BLaER1 (cell line): ENCODE data around the gene ABHD12B.
A peak's percentile ranks its signal among the peaks of the same experiment; 100 is the strongest.

Experiments used
- H3K27ac ChIP-seq: shearing (Covaris generic); formaldehyde crosslinking; 2 replicates; pipeline ENCODE4 v1.8.1; 2022
- H3K27me3 ChIP-seq: shearing (Covaris generic); formaldehyde crosslinking; 2 replicates; pipeline ENCODE4 v1.8.1; 2022
- H3K36me3 ChIP-seq: shearing (Covaris generic); formaldehyde crosslinking; 2 replicates; pipeline ENCODE4 v1.8.1; 2022
- H3K4me1 ChIP-seq: shearing (Covaris generic); formaldehyde crosslinking; 2 replicates; pipeline ENCODE4 v1.8.1; 2022
- H3K4me2 ChIP-seq: shearing (Covaris generic); formaldehyde crosslinking; 2 replicates; pipeline ENCODE4 v1.8.1; 2022
- H3K4me3 ChIP-seq: shearing (Covaris generic); formaldehyde crosslinking; 2 replicates; pipeline ENCODE4 v1.8.1; 2022
- H3K9ac ChIP-seq: shearing (Covaris generic); formaldehyde crosslinking; 2 replicates; pipeline ENCODE4 v1.8.1; 2022
- H3K9me3 ChIP-seq: shearing (Covaris generic); formaldehyde crosslinking; 2 replicates; pipeline ENCODE4 v1.8.1; 2022
- H4K20me1 ChIP-seq: shearing (Covaris generic); formaldehyde crosslinking; 2 replicates; pipeline ENCODE4 v1.8.1; 2022
- Cebpa-rat ChIP-seq: shearing (Covaris generic); IDR thresholded peaks from 2 replicates; pipeline ENCODE4 v1.8.1; 2022

Gene ABHD12B

DNA sequence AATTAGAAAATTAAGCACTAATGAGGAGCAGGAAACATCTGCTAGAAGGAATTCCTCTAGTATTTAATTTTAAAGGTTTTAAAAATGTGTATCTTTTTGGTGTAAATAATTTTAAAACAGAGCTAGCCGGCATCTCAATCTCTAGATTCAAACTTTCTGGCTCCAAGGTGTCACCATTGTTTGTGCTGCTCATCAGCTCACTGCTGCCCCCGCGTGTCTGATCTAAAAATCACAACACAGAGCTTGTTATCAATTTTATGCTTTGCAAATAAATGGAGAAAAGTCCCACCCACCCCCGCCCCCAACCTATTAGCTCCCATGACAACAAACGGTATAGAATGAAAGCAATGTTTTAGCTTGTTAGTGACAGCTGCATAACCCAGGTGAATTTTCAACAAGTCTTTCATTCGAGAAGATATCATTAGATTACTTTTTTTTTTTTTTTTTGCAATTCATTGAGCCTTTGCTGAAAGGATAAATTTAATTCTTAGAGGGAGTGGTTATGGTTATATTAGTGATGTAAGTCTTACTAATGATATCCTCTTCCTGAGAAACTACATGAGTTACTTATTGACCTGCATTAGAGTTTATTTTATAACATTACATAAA is 11.3 kb upstream of the ABHD12B start:
- H3K4me1 ChIP-seq, result peaks cover 44% of the 10 kb centered on the region

DNA sequence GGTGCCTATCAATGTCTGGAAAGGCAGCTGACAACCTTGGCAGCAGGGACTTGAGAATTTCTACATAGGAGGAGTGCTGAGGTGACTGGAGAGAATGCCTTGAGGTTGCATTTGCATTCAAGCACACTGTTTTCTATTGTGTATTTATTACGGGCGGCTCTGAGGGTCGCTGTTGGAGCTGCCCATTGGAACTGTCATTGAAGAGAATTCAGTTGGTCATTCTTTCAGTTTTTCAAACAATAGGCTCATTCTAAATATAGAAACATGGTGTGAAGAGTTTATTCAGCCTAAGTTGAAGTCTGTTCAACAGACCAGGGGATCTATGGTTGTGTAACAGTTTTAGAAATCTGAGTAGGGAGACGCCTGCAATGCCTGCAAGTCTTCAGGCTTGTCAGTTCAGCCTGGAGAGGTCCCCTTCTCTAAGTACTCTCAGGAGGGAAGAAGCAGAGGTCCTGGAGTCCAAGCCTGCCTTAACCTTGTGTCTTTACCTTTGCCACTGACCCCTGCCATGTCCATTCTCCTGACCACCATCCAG is 9.8 kb upstream of the ABHD12B start:
- H3K4me3 ChIP-seq, result no peak overlapping the region
- no peaks in the 10 kb centered on the region for H3K36me3 ChIP-seq
- peaks cover 52% of the 10 kb centered on the region for H3K4me1 ChIP-seq
- H3K9ac ChIP-seq, result no peak overlapping the region
- H3K27me3 ChIP-seq, result no peaks in the 10 kb centered on the region
- H4K20me1 ChIP-seq, result no peaks in the 10 kb centered on the region
- H3K9me3 ChIP-seq, result no peaks in the 10 kb centered on the region
- TF ChIP-seq Cebpa-rat, result no peak
- H3K4me2 ChIP-seq, result no peak overlapping the region
- H3K27ac ChIP-seq, result no peak overlapping the region

More for the DNA sequence above, 11.3 kb upstream of the ABHD12B start:
- H3K9me3 ChIP-seq, result no peaks in the 10 kb centered on the region
- peak overlapping the region; percentile 68 for H3K4me3 ChIP-seq
- H3K27me3 ChIP-seq, result no peaks in the 10 kb centered on the region
- H4K20me1 ChIP-seq, result no peaks in the 10 kb centered on the region
- peak overlapping the region; percentile 99 for H3K4me2 ChIP-seq
- no peaks in the 10 kb centered on the region for H3K36me3 ChIP-seq
- peak overlapping the region; percentile 75 for H3K9ac ChIP-seq
- 0 out of 2 replicates have a peak overlapping the region, but pooled peaks have one; percentile 58 for H3K27ac ChIP-seq
- TF ChIP-seq Cebpa-rat, result no peak

DNA sequence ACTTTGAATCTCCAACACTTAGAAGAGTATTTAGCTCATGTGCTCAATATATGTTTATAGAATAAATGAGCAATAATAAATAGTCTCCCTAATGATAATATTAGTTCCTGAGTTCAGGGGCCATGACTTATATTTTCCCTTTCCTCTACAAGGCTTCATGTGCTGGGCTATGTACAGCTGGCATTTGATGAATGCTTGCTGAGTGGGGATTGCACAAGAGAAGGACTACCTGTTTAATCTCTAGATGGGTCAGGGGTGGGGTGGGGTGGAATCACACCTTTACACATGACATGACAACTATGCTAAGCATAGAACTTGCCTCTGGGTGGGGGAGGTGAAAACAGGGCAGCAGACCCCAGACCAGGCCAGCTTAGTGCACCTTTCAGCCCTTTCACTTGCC is 7.6 kb upstream of the ABHD12B start:
- H3K9ac ChIP-seq, result no peak overlapping the region
- H3K36me3 ChIP-seq, result no peaks in the 10 kb centered on the region
- no peak overlapping the region for H3K4me3 ChIP-seq
- H4K20me1 ChIP-seq, result no peaks in the 10 kb centered on the region
- TF ChIP-seq Cebpa-rat, result no peak
- no peaks in the 10 kb centered on the region for H3K9me3 ChIP-seq
- H3K4me1 ChIP-seq, result peaks cover 32% of the 10 kb centered on the region
- H3K4me2 ChIP-seq, result no peak overlapping the region
- no peak overlapping the region for H3K27ac ChIP-seq
- H3K27me3 ChIP-seq, result no peaks in the 10 kb centered on the region

DNA sequence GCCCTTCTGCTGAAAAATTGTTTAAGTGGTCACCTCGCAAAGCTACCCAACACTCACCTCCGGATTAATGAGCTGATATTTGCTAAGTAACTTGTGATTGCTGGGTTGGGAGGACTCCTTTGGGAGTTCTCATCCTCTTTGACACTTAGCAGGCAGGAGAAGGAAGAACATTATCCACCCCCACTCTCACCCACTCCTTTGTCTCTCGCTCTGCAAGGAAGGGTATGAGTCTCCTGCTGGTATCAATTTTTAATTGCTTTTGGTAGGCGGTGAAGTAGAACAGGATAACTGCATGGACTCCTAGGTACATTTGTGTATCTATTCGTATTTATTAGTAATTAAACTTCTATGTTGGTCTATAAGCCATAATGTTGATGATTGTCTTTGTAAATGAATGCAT is 6.9 kb upstream of the ABHD12B start:
- no peak overlapping the region for H3K27ac ChIP-seq
- peak overlapping the region; percentile 33 for H3K4me2 ChIP-seq
- TF ChIP-seq Cebpa-rat, result no peak
- H3K27me3 ChIP-seq, result peaks cover 3% of the 10 kb centered on the region; the same call in 1 of the 2 replicates
- H3K36me3 ChIP-seq, result no peaks in the 10 kb centered on the region
- H4K20me1 ChIP-seq, result no peaks in the 10 kb centered on the region
- H3K9ac ChIP-seq, result no peak overlapping the region
- H3K4me1 ChIP-seq, result peaks cover 25% of the 10 kb centered on the region
- no peak overlapping the region for H3K4me3 ChIP-seq
- no peaks in the 10 kb centered on the region for H3K9me3 ChIP-seq

DNA sequence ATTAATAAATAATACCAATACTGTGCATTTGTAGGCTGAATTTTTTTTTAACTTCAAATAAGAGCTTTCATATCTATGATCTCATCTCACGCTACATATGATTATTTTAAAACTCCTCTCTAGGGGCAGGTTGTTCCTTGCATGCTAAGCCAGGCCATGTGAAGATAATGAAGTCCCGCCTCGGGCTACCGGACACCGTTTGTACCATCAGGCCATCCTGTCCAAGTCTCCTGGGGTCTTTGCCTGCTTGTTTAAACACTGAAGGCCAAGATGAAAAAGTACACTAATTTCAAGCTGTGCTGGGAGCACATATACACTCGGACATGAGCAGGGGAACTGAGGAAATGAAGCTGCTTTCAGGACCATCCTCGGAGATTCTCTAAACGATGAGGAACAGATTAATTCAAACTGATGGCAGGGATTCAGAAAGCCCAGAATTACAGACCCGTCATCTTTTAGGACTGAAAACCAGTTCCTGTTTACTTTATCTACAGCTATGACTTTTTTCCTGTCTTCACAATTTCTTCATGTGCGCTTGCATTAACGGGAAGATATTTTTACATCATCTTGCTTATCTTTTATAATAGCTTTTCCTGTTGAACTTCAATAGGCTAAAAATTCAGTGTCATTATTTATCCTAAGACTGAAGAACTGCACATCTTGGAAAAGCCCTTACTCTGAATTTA is 6.3 kb upstream of the ABHD12B start:
- H3K4me2 ChIP-seq, result peak overlapping the region; percentile 33

DNA sequence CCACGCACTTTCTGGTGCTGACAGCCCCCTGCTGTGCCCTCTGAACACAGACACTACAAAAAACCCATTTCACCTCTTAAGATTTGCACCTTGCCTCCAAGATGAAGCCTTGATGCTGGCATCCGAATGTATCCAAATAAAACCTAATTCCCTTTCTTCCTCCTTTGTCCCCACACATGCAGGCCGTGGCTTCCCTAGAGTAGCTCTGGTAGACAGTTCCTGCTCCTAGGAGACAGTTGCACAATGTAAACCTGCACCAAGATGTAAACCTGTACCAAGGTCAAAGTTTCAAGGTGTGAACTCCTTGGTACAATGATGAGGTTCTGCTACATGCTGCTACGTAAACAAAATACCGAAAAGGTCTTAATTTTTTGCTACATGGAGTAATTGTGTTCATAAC is 625 bp upstream of the ABHD12B start:
- H4K20me1 ChIP-seq, result peaks cover 6% of the 10 kb centered on the region; the same call in 1 of the 2 replicates
- no peaks in the 10 kb centered on the region for H3K9me3 ChIP-seq
- no peak overlapping the region for H3K27ac ChIP-seq
- H3K36me3 ChIP-seq, result no peaks in the 10 kb centered on the region
- TF ChIP-seq Cebpa-rat, result no peak
- no peak overlapping the region for H3K4me2 ChIP-seq
- no peak overlapping the region for H3K4me3 ChIP-seq
- H3K9ac ChIP-seq, result no peak overlapping the region
- peaks cover 44% of the 10 kb centered on the region for H3K27me3 ChIP-seq
- H3K4me1 ChIP-seq, result peaks cover 47% of the 10 kb centered on the region

More for the DNA sequence above, 6.3 kb upstream of the ABHD12B start:
- TF ChIP-seq Cebpa-rat, result no peak
- no peak overlapping the region for H3K27ac ChIP-seq
- H4K20me1 ChIP-seq, result no peaks in the 10 kb centered on the region
- no peaks in the 10 kb centered on the region for H3K9me3 ChIP-seq
- no peaks in the 10 kb centered on the region for H3K36me3 ChIP-seq
- H3K9ac ChIP-seq, result no peak overlapping the region
- H3K4me3 ChIP-seq, result no peak overlapping the region
- H3K4me1 ChIP-seq, result peaks cover 20% of the 10 kb centered on the region
- peaks cover 9% of the 10 kb centered on the region for H3K27me3 ChIP-seq

DNA sequence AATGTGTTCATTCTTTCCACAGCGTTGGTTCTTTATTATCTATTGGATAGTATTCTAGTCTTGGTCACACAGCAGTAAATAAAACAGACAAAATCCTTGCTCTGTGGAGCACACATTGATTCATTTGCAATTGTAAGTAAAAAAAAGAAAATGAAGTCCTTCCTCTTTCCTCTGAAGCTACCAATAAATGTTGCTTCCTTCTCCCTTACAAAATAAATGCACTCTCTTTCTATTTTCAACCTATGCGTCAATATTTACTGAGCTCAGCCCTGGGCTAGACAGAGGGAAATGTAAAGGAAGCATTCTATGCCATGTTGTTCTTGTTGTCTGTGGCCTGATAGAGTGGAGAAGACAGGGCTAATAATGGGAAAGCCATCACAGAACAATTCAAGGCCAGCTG is 2.9 kb downstream of the ABHD12B start:
- Histone ChIP-seq H3K27ac (no peak overlapping the region), H3K4me2 (peak overlapping the region; percentile 83), H4K20me1 (peaks cover 6% of the 10 kb centered on the region; the same call in 1 of the 2 replicates), H3K27me3 (peaks cover 42% of the 10 kb centered on the region), H3K9me3 (no peaks in the 10 kb centered on the region), H3K4me1 (peaks cover 63% of the 10 kb centered on the region), H3K36me3 (no peaks in the 10 kb centered on the region), H3K9ac (no peak overlapping the region), H3K4me3 (no peak overlapping the region)
- no peak for TF ChIP-seq Cebpa-rat

DNA sequence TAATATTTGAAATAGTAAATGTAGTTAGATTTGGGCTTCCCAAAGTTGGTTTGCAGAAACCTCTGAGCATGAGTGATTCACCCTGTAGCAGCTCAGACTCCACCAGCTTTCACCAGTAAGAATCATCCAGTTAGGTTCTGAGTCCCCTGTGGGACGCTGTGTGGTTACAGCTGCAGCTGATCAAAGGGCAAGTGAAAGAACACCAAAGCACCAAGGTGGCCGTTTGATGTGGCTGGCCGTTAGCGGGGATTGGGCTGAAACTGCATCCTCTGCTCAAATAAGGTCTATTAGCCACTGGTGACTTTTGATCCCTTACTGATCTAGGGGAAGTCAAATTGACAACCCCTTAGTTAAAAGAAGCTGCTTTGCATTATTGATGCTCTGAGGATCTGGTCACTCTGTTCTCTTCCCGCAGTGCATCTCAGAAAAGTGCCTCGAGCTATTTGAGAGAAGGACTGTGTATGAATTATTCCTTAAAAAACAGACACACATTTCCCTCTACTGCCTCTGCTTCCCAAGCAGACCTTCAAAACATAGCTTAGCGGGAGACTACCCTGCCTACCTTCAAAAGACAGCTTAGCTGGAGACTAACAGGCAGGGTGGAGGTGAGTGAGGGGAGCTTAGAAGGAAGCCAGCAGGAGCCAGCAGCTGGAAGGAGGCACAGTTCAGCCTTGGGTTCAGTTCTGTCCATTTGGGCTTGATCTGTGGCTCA is 3.7 kb downstream of the ABHD12B start:
- H3K9me3 ChIP-seq, result no peaks in the 10 kb centered on the region
- no peaks in the 10 kb centered on the region for H3K36me3 ChIP-seq
- peak overlapping the region; percentile 83 for H3K4me2 ChIP-seq
- no peak for TF ChIP-seq Cebpa-rat
- no peak overlapping the region for H3K27ac ChIP-seq
- peaks cover 69% of the 10 kb centered on the region for H3K4me1 ChIP-seq
- H4K20me1 ChIP-seq, result peaks cover 6% of the 10 kb centered on the region; the same call in 1 of the 2 replicates
- H3K9ac ChIP-seq, result no peak overlapping the region
- H3K4me3 ChIP-seq, result no peak overlapping the region
- peaks cover 35% of the 10 kb centered on the region for H3K27me3 ChIP-seq

DNA sequence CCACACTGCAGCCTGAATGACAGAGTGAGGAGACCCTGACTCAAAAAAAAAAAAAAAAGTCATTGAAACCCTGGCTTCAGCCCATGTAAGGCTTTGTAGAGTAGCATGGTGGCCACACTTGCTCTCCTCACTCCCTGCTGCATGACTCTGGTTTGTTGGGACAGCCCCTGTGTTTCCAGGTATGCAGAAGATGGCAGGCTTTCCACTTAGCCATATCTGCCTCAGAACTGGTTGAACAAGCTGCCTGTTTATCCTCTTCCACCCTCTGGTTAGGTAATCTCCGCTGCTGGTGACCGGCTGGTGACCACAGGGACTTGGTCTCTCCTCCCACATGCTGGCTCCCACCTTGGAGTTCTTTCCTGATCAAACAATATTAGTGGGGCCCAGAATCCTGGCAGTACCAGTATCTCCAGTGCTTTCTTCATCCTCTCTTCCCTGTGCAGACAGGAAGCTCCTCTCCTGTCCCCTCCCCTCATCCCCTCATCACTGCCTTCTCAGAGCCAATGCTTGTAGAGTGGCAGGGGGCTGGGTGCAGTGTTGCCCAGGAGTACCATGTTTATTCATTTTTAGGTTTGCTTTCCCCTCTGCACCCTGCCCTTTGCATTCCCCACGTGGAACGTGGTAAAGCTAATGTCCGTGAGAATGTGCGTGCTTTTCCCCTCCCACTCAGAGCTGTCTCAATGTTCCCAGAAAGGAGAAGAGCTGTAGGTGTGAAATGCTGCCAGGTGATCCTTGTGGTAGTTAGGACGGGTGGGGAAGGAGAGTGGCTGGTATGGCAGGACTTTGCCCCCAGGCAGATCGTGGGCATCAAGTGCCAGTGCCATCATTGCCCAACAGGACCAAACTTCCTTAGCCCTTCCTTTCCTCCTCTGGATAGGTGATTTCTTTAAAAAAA is 11.3 kb downstream of the ABHD12B start:
- no peak for TF ChIP-seq Cebpa-rat
- peaks cover 31% of the 10 kb centered on the region for H3K4me1 ChIP-seq
- H4K20me1 ChIP-seq, result no peaks in the 10 kb centered on the region
- H3K4me2 ChIP-seq, result no peak overlapping the region
- no peaks in the 10 kb centered on the region for H3K27me3 ChIP-seq
- H3K27ac ChIP-seq, result no peak overlapping the region
- H3K36me3 ChIP-seq, result no peaks in the 10 kb centered on the region
- no peak overlapping the region for H3K4me3 ChIP-seq
- no peaks in the 10 kb centered on the region for H3K9me3 ChIP-seq
- no peak overlapping the region for H3K9ac ChIP-seq
